ENCODE measurements around the gene LYRM1. TPM values are rescaled to one million over a fixed set of nuclear protein-coding genes. Genes with fewer than 3 reads are reported as not detected.

The LYRM1 gene
- total and polyA plus RNA-seq, 2 experiments from 2014 or later, result 18.7 to 24.8 TPM

- TF ChIP-seq EZH2phosphoT487 (IDR thresholded peaks at IDR 0.05; ENCODE audit: unreplicated experiment), result no peak
- no peak for TF ChIP-seq ETS1 (IDR thresholded peaks at IDR 0.05)
Measured at GRCh38 chr16:20866145-20866772, 34.3 kb upstream of the LYRM1 start (continued).

GRCh38 chr16:20866801-20867200 is 33.8 kb upstream of the LYRM1 start:
- Mint-ChIP-seq H3K4me3 (no peak overlapping the region), H3K27me3 (ENCODE audit: insufficient read depth, low read depth, poor library complexity) (peaks cover 3% of the 10 kb centered on the region), H3K4me1 (peaks cover 37% of the 10 kb centered on the region), H3K9me3 (no peaks in the 10 kb centered on the region), H3K27ac (peak overlapping the region; percentile 88; the same call in 1 of the 2 replicates), H3K36me3 (ENCODE audit: low read depth) (peaks cover 23% of the 10 kb centered on the region)
- Histone ChIP-seq H3K27ac (ENCODE audit: low read depth) (no peak overlapping the region), H3K4me2 (no peak overlapping the region), H3K4me3 (no peak overlapping the region), H3F3A (replicated peaks; ENCODE audit: low read depth) (no peaks in the 10 kb centered on the region), H3K4me1 (ENCODE audit: insufficient read depth) (peaks cover 17% of the 10 kb centered on the region), H4K20me1 (replicated peaks; ENCODE audit: insufficient read depth) (no peaks in the 10 kb centered on the region; the same call in 1 of the 2 replicates), H2AFZ (no peak overlapping the region), H3K79me2 (replicated peaks; ENCODE audit: insufficient read depth) (peaks cover 89% of the 10 kb centered on the region), H3K36me3 (ENCODE audit: insufficient read depth) (no peaks in the 10 kb centered on the region), H3K9me2 (ENCODE audit: insufficient read depth) (peaks cover 6% of the 10 kb centered on the region; the same call in 1 of the 2 replicates), H3K27me3 (ENCODE audit: insufficient read depth) (no peaks in the 10 kb centered on the region)
- ATAC-seq, result no peak
- no peak for DNase-seq (ENCODE audit: low spot score)
- TF ChIP-seq NANOG (IDR thresholded peaks at IDR 0.05; ENCODE audit: borderline replicate concordance), result no peak
- no peak for TF ChIP-seq ZNF462 (CRISPR knock-in tag; IDR thresholded peaks at IDR 0.05)
- no peak for TF ChIP-seq EZH2phosphoT487 (IDR thresholded peaks at IDR 0.05; ENCODE audit: unreplicated experiment)
- TF ChIP-seq POLR2AphosphoS5 (IDR thresholded peaks at IDR 0.05; ENCODE audit: low read depth), result no peak
- no peak for TF ChIP-seq EZH2 (IDR thresholded peaks at IDR 0.05; ENCODE audit: low read depth, unreplicated experiment)
- TF ChIP-seq ETS1 (IDR thresholded peaks at IDR 0.05), result no peak
- TF ChIP-seq ZNF114 (CRISPR knock-in tag; IDR thresholded peaks at IDR 0.05), result no peak
- TF ChIP-seq ZNF331 (CRISPR knock-in tag; IDR thresholded peaks at IDR 0.05; ENCODE audit: low read depth), result no peak
- TF ChIP-seq CTCF (conservative IDR thresholded peaks at IDR 0.05; ENCODE audit: low read depth in 2 of 2), result no peak
- TF ChIP-seq STAT1 (IDR thresholded peaks at IDR 0.05; ENCODE audit: unreplicated experiment), result no peak
- TF ChIP-seq CREB1 (CRISPR knock-in tag; IDR thresholded peaks at IDR 0.05; ENCODE audit: low read depth), result no peak
- no peak for TF ChIP-seq JUNB (IDR thresholded peaks at IDR 0.05; ENCODE audit: unreplicated experiment)
